HAP-1 (cell line): ENCODE measurements around the gene BMPR2.
"Not testable (repeated sequence)": the region's sequence is repeated elsewhere in the genome, so short reads cannot be mapped to it uniquely, and the experiment has no call there.

Experiments used
- DNase-seq, 2 experiments: peaks; one replicate each; pipeline ENCODE4 v3.0.0-alpha.2; 2016 to 2020; ENCODE audit warnings: low spot score in 2 of 2
- H3K27me3 ChIP-seq: fragments of 250-450 bp; sonication (Bioruptor Pico); 2 replicates; pipeline ENCODE4 v1.5.1; 2020; ENCODE audit warnings: low read depth, mild to moderate bottlenecking, moderate library complexity
- H3K36me3 ChIP-seq: fragments of 250-450 bp; sonication (Bioruptor Pico); replicated peaks from 2 replicates; pipeline ENCODE4 v1.5.1; 2020; ENCODE audit warnings: mild to moderate bottlenecking
- H3K4me1 ChIP-seq: fragments of 250-450 bp; sonication (Bioruptor Pico); 2 replicates; pipeline ENCODE4 v1.5.1; 2020; ENCODE audit warnings: mild to moderate bottlenecking
- H3K4me3 ChIP-seq: fragments of 250-450 bp; sonication (Bioruptor Pico); 2 replicates; pipeline ENCODE4 v1.5.1; 2020; ENCODE audit warnings: mild to moderate bottlenecking, moderate library complexity
- H3K9me3 ChIP-seq: fragments of 250-450 bp; sonication (Bioruptor Pico); 2 replicates; pipeline ENCODE4 v1.5.1; 2020; ENCODE audit warnings: mild to moderate bottlenecking, moderate library complexity
- in situ Hi-C: fragments of 300-500 bp; cut with MboI; formaldehyde crosslinking; loops from 3 replicates; pipeline ENCODE4 v1.14.3; 2020; ENCODE audit warnings: low sequenced_read_pairs, inconsistent platforms, mixed read lengths

Gene BMPR2

DNA sequence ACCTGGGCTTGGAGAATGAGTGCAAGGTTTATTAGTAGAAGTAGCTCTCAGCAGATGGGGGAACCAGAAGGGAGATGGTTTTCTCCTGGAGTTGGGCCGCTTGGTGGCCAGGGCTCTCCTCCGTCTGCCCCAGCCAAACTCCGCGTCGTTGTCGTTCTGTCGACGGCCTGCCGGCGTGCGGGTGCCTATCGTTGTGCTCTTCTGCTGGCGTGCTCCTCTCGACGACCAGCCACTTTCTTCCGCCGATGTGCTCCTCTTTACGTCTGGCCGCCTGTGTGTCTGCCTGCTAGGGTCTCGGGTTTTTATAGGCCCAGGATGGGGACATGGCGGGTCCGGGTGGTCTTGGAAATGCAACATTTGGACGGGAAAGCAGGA is 119.1 kb downstream of the BMPR2 start:
- Histone ChIP-seq H3K4me1 (peaks cover 15% of the 10 kb centered on the region), H3K9me3 (no peaks in the 10 kb centered on the region), H3K4me3 (no peak overlapping the region), H3K36me3 (no peaks in the 10 kb centered on the region), H3K27me3 (no peaks in the 10 kb centered on the region)
- no peak for DNase-seq
- in situ Hi-C loops, result no loop called here

DNA sequence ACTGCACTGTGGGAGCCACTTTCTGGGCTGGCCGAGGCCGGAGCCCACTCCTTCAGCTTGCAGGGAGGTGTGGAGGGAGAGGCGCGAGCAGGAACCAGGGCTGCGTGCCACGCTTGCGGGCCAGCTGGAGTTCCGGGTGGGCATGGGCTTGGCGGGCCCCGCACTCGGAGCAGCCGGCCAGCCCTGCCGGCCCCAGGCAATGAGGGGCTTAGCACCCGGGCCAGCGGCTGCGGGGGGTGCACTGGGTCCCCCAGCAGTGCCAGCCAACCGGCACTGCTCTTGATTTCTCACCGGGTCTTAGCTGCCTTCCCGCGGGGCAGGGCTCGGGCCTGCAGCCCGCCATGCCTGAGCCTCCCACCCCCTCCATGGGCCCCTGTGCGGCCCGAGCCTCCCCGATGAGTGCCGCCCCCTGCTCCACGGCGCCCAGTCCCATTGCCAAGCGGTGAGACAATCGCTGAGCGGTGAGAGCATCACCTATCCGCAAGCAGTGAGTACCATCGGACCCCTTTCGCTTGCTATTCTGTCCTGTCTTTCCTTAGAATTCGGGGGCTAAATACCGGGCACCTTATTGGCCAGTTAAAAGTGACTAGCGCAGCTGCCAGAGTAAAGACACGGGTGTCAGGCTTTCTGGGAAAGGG is 120.8 kb downstream of the BMPR2 start:
- H3K27me3 ChIP-seq, in situ Hi-C loops, H3K9me3 ChIP-seq, H3K36me3 ChIP-seq, DNase-seq, H3K4me3 ChIP-seq: not testable (repeated sequence)
- peaks cover 15% of the 10 kb centered on the region for H3K4me1 ChIP-seq

DNA sequence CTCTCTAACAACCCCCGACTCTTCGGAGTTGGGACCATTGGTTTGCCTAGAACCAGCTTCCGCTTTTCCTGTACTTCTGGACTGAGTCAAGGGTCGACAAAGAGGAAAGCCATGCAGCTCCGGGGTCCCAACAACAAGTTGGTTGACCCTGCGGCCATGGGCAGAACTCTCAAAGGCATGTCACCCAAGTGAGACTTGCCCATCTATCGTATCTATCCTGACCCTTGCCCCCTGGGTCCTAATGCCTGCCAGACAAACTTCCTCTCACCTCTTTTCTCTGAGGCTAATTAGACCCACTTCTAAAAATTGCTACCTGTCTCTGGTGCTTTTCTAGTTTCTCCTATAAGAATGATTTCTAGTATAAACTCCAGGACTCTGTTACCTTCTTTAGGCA is 121.3 kb downstream of the BMPR2 start:
- DNase-seq, H3K4me3 ChIP-seq, H3K9me3 ChIP-seq, H3K27me3 ChIP-seq, in situ Hi-C loops, H3K36me3 ChIP-seq: not testable (repeated sequence)
- H3K4me1 ChIP-seq, result peaks cover 15% of the 10 kb centered on the region

DNA sequence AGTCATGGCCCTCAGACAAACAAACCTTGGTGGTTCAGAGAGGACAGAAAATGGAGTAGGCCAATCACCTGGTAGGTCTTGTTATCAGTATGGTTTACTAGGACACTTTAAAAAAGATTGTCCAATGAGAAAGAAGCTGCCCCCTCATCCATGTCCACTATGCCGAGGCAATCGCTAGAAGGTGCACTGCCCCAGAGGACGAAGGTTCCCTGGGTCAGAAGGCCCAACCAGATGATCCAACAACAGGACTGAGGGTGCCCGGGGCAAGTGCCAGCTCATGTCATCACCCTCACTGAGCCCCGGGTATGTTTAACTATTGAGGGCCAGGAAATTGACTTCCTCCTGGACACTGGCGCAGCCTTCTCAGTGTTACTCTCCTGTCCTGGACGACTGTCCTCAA is 123.7 kb downstream of the BMPR2 start:
- DNase-seq, H3K4me3 ChIP-seq, H3K4me1 ChIP-seq, H3K9me3 ChIP-seq, H3K27me3 ChIP-seq, in situ Hi-C loops, H3K36me3 ChIP-seq: not testable (repeated sequence)

DNA sequence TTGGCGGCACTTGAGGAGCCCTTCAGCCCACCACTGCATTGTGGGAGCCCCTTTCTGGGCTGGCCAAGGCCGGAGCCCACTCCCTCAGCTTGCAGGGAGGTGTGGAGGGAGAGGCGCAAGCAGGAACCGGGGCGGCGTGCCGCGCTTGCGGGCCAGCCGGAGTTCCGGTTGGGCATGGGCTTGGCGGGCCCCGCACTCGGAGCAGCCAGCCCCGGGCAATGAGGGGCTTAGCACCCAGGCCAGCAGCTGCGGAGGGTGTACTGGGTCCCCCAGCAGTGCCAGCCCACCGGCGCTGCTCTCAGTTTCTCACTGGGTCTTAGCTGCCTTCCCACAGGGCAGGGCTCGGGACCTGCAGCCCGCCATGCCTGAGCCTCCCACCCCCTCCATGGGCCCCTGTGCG is 127.1 kb downstream of the BMPR2 start:
- H3K27me3 ChIP-seq, DNase-seq, H3K4me3 ChIP-seq, H3K9me3 ChIP-seq, in situ Hi-C loops, H3K36me3 ChIP-seq, H3K4me1 ChIP-seq: not testable (repeated sequence)

DNA sequence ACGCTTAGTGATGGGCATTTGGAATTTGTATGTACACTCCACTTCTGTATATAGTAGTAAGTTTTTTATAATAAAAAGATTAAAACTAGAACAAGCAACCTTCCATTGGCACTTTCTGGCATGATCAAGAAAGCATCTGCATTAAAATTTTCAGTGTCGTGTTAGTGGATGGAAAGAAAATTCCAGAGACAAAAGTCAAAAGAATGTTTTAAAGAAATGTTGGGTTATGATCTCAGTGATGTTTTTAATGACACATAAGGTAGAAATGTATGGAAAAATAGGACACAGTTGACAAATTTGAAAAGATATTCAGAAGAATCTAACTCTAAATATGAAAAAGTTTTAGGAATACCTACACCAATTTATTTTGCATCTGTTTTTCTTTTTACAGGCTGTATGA is 132.6 kb downstream of the BMPR2 start:
- Histone ChIP-seq H3K4me1 (no peaks in the 10 kb centered on the region), H3K36me3 (no peaks in the 10 kb centered on the region), H3K4me3 (no peak overlapping the region), H3K27me3 (no peaks in the 10 kb centered on the region), H3K9me3 (no peaks in the 10 kb centered on the region)
- no peak for DNase-seq
- in situ Hi-C loops, result no loop called here

DNA sequence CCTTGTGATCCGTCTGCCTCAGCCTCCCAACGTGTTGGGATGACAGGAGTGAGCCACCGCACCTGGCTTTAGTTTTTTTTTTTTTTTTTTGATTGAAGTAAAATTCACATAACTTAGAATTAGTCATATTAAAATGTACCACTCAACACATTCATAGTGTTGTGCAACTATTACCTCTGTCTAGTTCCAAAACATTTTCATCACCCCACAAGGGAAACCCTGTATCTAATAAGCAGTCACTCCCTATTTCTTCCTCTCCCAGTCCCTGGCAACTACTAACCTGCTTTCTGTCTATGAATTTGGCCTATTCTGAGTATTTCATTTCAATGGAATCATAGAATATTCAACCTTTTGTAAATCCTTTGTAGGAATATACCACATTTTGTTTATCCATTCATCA is 134.8 kb downstream of the BMPR2 start:
- no peak for DNase-seq
- Histone ChIP-seq H3K4me1 (no peaks in the 10 kb centered on the region), H3K27me3 (no peaks in the 10 kb centered on the region), H3K9me3 (no peaks in the 10 kb centered on the region), H3K4me3 (no peak overlapping the region), H3K36me3 (peaks cover 5% of the 10 kb centered on the region)
- in situ Hi-C loops, result no loop called here

DNA sequence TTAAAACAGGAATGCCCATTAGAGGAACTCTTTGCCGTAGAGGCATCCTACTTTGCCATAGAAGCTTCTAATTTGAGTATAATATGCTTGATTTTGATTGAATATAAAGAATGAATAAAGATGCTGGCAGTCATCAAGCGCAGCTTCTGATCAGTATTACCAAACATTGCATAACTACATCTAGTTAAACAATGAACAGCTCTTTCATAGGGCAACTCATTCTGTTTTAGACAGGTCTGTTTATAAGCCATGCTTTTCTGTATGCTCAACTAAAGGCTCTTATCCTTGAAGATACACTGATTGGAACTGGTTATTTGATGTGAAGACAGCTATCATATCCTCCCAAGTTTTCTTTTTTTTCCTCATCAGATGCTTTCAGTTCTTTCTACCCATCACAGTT is 136.0 kb downstream of the BMPR2 start:
- Histone ChIP-seq H3K27me3 (no peaks in the 10 kb centered on the region), H3K4me3 (no peak overlapping the region), H3K36me3 (peaks cover 5% of the 10 kb centered on the region), H3K4me1 (no peaks in the 10 kb centered on the region), H3K9me3 (no peaks in the 10 kb centered on the region)
- in situ Hi-C loops, result no loop called here
- no peak for DNase-seq

DNA sequence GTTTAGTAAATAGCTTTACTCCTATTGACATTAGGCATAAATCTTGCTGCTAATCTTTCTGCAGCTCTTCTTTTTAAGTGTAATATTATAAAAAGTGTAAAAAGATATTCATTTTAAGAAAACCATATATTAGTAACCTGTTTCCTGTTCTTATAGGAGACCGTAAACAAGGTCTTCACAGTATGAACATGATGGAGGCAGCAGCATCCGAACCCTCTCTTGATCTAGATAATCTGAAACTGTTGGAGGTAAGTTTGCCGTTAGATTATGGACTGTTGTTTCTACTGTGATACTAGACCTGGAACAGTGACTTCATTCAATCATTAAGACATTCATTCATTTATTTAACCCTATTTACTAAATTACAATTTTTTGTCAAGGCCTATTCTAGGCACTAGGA is 138.6 kb downstream of the BMPR2 start:
- Histone ChIP-seq H3K36me3 (peaks cover 12% of the 10 kb centered on the region), H3K4me1 (no peaks in the 10 kb centered on the region), H3K27me3 (no peaks in the 10 kb centered on the region), H3K9me3 (no peaks in the 10 kb centered on the region), H3K4me3 (no peak overlapping the region)
- in situ Hi-C loops, result no loop called here
- DNase-seq, result no peak

DNA sequence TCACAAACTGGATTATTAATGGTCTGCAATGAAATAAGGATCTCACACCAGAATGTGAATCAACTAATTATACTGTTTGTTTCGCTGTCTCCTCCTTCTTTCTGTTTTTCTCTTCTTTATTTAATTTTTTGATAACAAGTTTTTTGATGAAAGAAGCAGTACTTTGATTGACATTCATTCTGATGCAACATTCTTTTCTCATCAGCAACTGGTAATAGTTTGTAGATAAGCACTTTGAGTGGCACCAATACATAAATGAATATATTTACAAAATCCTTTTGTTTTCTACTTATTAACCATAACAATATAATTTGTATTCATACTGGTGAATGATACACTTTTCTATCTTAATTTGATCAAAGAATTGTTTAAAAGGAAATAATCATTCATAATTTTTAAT is 143.3 kb downstream of the BMPR2 start:
- H3K36me3 ChIP-seq, result peaks cover 17% of the 10 kb centered on the region
- no peaks in the 10 kb centered on the region for H3K4me1 ChIP-seq
- no peaks in the 10 kb centered on the region for H3K27me3 ChIP-seq
- in situ Hi-C loops, result no loop called here
- DNase-seq, result no peak
- no peaks in the 10 kb centered on the region for H3K9me3 ChIP-seq
- no peak overlapping the region for H3K4me3 ChIP-seq

DNA sequence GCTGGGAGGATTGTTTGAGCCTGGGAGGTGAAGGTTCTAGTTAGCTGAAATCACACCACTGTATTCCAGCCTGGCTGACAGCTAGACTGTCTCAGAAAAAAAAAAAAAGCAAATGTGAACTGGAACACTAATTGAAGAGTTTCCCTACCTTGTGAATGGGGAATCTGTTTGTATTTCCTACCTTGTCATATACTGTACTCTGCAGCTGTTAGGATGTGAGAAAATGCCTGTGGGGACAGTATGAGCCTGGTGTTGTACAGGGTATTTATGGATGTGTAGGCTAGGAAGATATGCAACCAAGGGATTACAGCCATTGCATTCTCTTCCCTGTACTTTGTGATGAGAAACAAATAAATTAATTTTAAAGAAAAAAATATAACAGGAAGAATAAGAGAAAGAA is 145.3 kb downstream of the BMPR2 start:
- in situ Hi-C loops, result no loop called here

DNA sequence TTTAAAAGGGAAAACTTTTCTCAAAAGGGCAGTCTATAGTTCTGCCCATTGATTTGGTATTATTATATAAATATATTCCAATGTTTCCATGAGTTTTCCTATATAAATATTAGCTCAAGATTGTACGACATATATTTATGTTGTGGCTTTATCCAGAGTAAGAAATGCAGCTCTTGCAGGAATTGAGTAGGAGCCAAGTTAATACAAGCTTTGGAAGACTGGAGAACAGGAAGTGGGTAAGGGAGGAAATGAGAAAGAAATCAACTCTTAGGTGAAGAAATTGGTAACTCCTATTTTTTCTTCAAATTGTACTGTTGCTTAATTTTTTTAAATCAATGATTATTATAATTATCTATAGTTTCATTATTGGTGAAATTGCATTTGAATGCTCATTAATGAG is 153.3 kb downstream of the BMPR2 start:
- Histone ChIP-seq H3K27me3 (no peaks in the 10 kb centered on the region), H3K9me3 (no peaks in the 10 kb centered on the region), H3K4me3 (no peak overlapping the region), H3K36me3 (peaks cover 6% of the 10 kb centered on the region), H3K4me1 (no peaks in the 10 kb centered on the region)
- in situ Hi-C loops, result no loop called here
- no peak for DNase-seq

More for the DNA sequence above, 145.3 kb downstream of the BMPR2 start:
- H3K9me3 ChIP-seq, result no peaks in the 10 kb centered on the region
- DNase-seq, result no peak
- H3K36me3 ChIP-seq, result 0 out of 2 replicates have a peak, but pooled peaks cover 11% of the 10 kb centered on the region
- H3K4me3 ChIP-seq, result no peak overlapping the region
- H3K27me3 ChIP-seq, result no peaks in the 10 kb centered on the region
- no peaks in the 10 kb centered on the region for H3K4me1 ChIP-seq

DNA sequence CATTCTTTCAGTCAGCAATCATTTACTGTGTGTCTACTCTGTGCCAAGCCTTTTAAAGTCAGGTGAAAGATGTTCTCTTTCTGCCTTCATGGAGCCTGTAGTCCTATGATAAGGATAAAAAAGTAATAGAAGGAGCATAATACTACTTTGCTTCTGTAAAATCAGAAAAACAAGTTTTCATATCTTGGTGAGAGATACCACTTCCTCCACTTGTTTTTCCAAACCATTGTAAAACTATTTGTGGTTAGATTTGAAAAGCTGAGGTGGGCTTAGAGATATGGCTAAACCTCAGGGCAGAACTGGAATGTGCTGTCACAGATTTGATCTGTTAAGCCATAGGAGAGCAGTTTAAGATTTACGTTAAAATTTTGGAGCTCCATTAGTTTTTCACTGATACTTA is 153.9 kb downstream of the BMPR2 start:
- no peaks in the 10 kb centered on the region for H3K27me3 ChIP-seq
- no peak for DNase-seq
- H3K4me1 ChIP-seq, result no peaks in the 10 kb centered on the region
- H3K9me3 ChIP-seq, result no peaks in the 10 kb centered on the region
- peaks cover 6% of the 10 kb centered on the region for H3K36me3 ChIP-seq
- in situ Hi-C loops, result no loop called here
- no peak overlapping the region for H3K4me3 ChIP-seq

DNA sequence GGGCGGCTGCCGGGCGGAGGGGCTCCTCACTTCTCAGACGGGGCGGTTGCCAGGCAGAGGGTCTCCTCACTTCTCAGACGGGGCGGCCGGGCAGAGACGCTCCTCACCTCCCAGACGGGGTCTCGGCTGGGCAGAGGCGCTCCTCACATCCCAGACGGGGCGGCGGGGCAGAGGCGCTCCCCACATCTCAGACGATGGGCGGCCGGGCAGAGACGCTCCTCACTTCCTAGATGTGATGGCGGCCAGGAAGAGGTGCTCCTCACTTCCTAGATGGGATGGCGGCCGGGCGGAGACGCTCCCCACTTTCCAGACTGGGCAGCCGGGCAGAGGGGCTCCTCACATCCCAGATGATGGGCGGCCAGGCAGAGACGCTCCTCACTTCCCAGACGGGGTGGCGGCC is 159.2 kb downstream of the BMPR2 start:
- DNase-seq, H3K27me3 ChIP-seq, H3K4me3 ChIP-seq, H3K9me3 ChIP-seq, H3K4me1 ChIP-seq, in situ Hi-C loops, H3K36me3 ChIP-seq: not testable (repeated sequence)

DNA sequence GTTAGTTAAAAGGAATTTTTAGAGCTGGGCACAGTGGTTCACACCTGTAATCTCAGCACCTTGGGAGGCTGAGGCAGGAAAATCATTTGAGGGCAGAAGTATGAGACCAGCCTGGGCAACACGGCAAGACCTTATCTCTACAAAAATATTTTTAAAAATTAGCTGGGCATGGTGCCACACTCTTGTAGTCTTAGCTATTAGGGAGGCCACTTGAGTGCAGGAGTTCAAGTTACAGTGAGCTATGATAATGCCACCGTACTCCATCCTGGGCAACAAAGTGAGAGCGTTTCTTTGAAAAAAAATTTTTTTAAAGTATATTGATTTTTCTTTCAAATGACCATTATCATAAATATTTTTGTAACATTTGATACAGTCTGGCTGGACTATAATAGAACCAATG is 165.0 kb downstream of the BMPR2 start:
- Histone ChIP-seq H3K9me3 (no peaks in the 10 kb centered on the region), H3K4me1 (no peaks in the 10 kb centered on the region), H3K27me3 (no peaks in the 10 kb centered on the region), H3K36me3 (no peaks in the 10 kb centered on the region), H3K4me3 (no peak overlapping the region)
- in situ Hi-C loops, result no loop called here
- DNase-seq, result no peak
